RWPE2 (cell line): ENCODE results near the gene PITPNC1.

Source experiments
- ATAC-seq: fragments of 200-7000 bp; cut with Tn5 transposase; 3 replicates; pipeline ENCODE4 v1.9.1; 2021; ENCODE audit warnings: low read depth
- DNase-seq: peaks from one replicate; pipeline ENCODE4 v3.0.0-alpha.2; 2020; ENCODE audit warnings: low spot score
- H3K27ac ChIP-seq: fragments of 450-650 bp; 2 replicates; pipeline ENCODE4 v1.5.1; 2017; ENCODE audit warnings: mild to moderate bottlenecking; ENCODE audit not compliant: poor library complexity, severe bottlenecking
- H3K27me3 ChIP-seq: fragments of 250-450 bp; sonication (Bioruptor Pico); 2 replicates; pipeline ENCODE4 v1.5.1; 2021; ENCODE audit warnings: mild to moderate bottlenecking, moderate library complexity; ENCODE audit not compliant: insufficient read depth, poor library complexity, severe bottlenecking
- H3K36me3 ChIP-seq: fragments of 250-450 bp; sonication (Bioruptor Pico); 2 replicates; pipeline ENCODE4 v1.5.1; 2020; ENCODE audit warnings: low read depth, mild to moderate bottlenecking, moderate library complexity
- H3K4me1 ChIP-seq: fragments of 250-450 bp; sonication (Bioruptor Pico); 2 replicates; pipeline ENCODE4 v1.5.1; 2021; ENCODE audit warnings: mild to moderate bottlenecking, moderate library complexity; ENCODE audit not compliant: insufficient read depth, poor library complexity, severe bottlenecking
- H3K4me3 ChIP-seq: fragments of 250-450 bp; sonication (Bioruptor Pico); 2 replicates; pipeline ENCODE4 v1.5.1; 2021; ENCODE audit warnings: mild to moderate bottlenecking, moderate library complexity; ENCODE audit not compliant: severe bottlenecking
- H3K9me3 ChIP-seq: fragments of 250-450 bp; sonication (Bioruptor Pico); 2 replicates; pipeline ENCODE4 v1.5.1; 2021; ENCODE audit warnings: mild to moderate bottlenecking, moderate library complexity; ENCODE audit not compliant: severe bottlenecking
- CTCF ChIP-seq: fragments of 450-650 bp; IDR thresholded peaks from one replicate; pipeline ENCODE4 v1.5.1; 2017; ENCODE audit warnings: mild to moderate bottlenecking, moderate library complexity; ENCODE audit not compliant: poor library complexity, severe bottlenecking

PITPNC1 gene

GRCh38 chr17:67562005-67562404 lies 184.9 kb downstream of the PITPNC1 start:
- no peaks in the 10 kb centered on the region for H3K9me3 ChIP-seq
- no peak for TF ChIP-seq CTCF
- peaks cover 7% of the 10 kb centered on the region; the same call in 1 of the 2 replicates for H3K36me3 ChIP-seq
- no peaks in the 10 kb centered on the region for H3K27me3 ChIP-seq
- ATAC-seq (no peak), DNase-seq (no peak)
- no peak overlapping the region for H3K27ac ChIP-seq
- H3K4me3 ChIP-seq: no peak overlapping the region
- no peaks in the 10 kb centered on the region for H3K4me1 ChIP-seq

GRCh38 chr17:67563692-67564228 lies 186.7 kb downstream of the PITPNC1 start:
- H3K4me3 ChIP-seq: no peak overlapping the region
- no peak for TF ChIP-seq CTCF
- H3K9me3 ChIP-seq: no peaks in the 10 kb centered on the region

GRCh38 chr17:67565068-67565467 lies 188.0 kb downstream of the PITPNC1 start:
- H3K36me3 ChIP-seq: peaks cover 11% of the 10 kb centered on the region; the same call in 1 of the 2 replicates
- no peak for ATAC-seq

More at GRCh38 chr17:67563692-67564228, 186.7 kb downstream of the PITPNC1 start:
- peaks cover 11% of the 10 kb centered on the region; the same call in 1 of the 2 replicates for H3K36me3 ChIP-seq
- DNase-seq (no peak), ATAC-seq (no peak)
- H3K27ac ChIP-seq: no peak overlapping the region
- H3K4me1 ChIP-seq: no peaks in the 10 kb centered on the region
- no peaks in the 10 kb centered on the region for H3K27me3 ChIP-seq

GRCh38 chr17:67566656-67567055 lies 189.6 kb downstream of the PITPNC1 start:
- H3K27ac ChIP-seq: no peak overlapping the region
- H3K27me3 ChIP-seq: no peaks in the 10 kb centered on the region
- H3K9me3 ChIP-seq: no peaks in the 10 kb centered on the region
- peaks cover 11% of the 10 kb centered on the region; the same call in 1 of the 2 replicates for H3K36me3 ChIP-seq
- TF ChIP-seq CTCF: no peak
- H3K4me3 ChIP-seq: no peak overlapping the region
- no peaks in the 10 kb centered on the region for H3K4me1 ChIP-seq
- ATAC-seq (no peak), DNase-seq (no peak)

More at GRCh38 chr17:67565068-67565467, 188.0 kb downstream of the PITPNC1 start:
- H3K27ac ChIP-seq: no peak overlapping the region
- H3K4me1 ChIP-seq: no peaks in the 10 kb centered on the region
- H3K27me3 ChIP-seq: no peaks in the 10 kb centered on the region
- H3K4me3 ChIP-seq: no peak overlapping the region
- DNase-seq: no peak
- H3K9me3 ChIP-seq: no peaks in the 10 kb centered on the region
- TF ChIP-seq CTCF: no peak

- no peak overlapping the region for H3K4me3 ChIP-seq
- no peak for TF ChIP-seq CTCF
- no peaks in the 10 kb centered on the region for H3K9me3 ChIP-seq
- no peak overlapping the region for H3K27ac ChIP-seq
- DNase-seq: no peak
- H3K36me3 ChIP-seq: peaks cover 11% of the 10 kb centered on the region; the same call in 1 of the 2 replicates
- ATAC-seq: no peak
- H3K4me1 ChIP-seq: no peaks in the 10 kb centered on the region
- no peaks in the 10 kb centered on the region for H3K27me3 ChIP-seq
These were observed 192.0 kb downstream of the PITPNC1 start for GRCh38 chr17:67569015-67569451.
